Measurements from ENCODE around the gene NCOA1. TPM values are rescaled to one million over a fixed set of nuclear protein-coding genes. Genes with fewer than 3 reads are reported as not detected.

Gene NCOA1
- total RNA-seq, 4 donors from 2014 or later: 42.3 to 66.9 (median 47.4) TPM

- no peak for TF ChIP-seq POLR2A (IDR thresholded peaks at IDR 0.05)
- no peak for TF ChIP-seq EP300 (IDR thresholded peaks at IDR 0.05)
- no peak for TF ChIP-seq CTCF (IDR thresholded peaks at IDR 0.05)
- TF ChIP-seq POLR2AphosphoS5 (IDR thresholded peaks at IDR 0.05): no peak
- Histone ChIP-seq H3K4me1 (peaks cover 0 to 6% (median 0%) of the 10 kb centered on the region in 3 donors), H3K27me3 (no peaks in the 10 kb centered on the region), H3K27ac (no peak overlapping the region), H3K4me3 (no peak overlapping the region), H3K9me3 (no peaks in the 10 kb centered on the region), H3K36me3 (peaks cover 0 to 7% of the 10 kb centered on the region in 2 donors)
- ATAC-seq: no peak
- 86 to 97% methylated on average over 1 to 2 of the region's 2 CpGs for WGBS, 2 donors (ENCODE audit: low coverage in 1 of 2)
These were observed 60.0 kb downstream of the NCOA1 start for GRCh38 chr2:24551016-24551415.

GRCh38 chr2:24552836-24553235 is 61.8 kb downstream of the NCOA1 start:
- 52 to 76% methylated on average over 4 to 5 of the region's 5 CpGs for WGBS, 2 donors (ENCODE audit: low coverage in 1 of 2)
- H3K27me3 ChIP-seq: no peaks in the 10 kb centered on the region
- H3K36me3 ChIP-seq: peaks cover 0 to 7% of the 10 kb centered on the region in 2 donors
- no peak overlapping the region for H3K4me3 ChIP-seq
- H3K27ac ChIP-seq: no peak overlapping the region
- ATAC-seq: no peak
- no peak for TF ChIP-seq EP300 (IDR thresholded peaks at IDR 0.05)
- TF ChIP-seq CTCF (IDR thresholded peaks at IDR 0.05): no peak
- no peak for TF ChIP-seq POLR2AphosphoS5 (IDR thresholded peaks at IDR 0.05)
- no peak for TF ChIP-seq POLR2A (IDR thresholded peaks at IDR 0.05)
- no peaks in the 10 kb centered on the region for H3K9me3 ChIP-seq
- H3K4me1 ChIP-seq: peaks cover 0 to 6% (median 0%) of the 10 kb centered on the region in 3 donors

GRCh38 chr2:24558781-24559472 is 67.9 kb downstream of the NCOA1 start:
- H3K27ac ChIP-seq: peak overlapping the region in 1 of 4 donors; percentile 11
- peaks cover 11 to 36% (median 14%) of the 10 kb centered on the region in 3 donors for H3K4me1 ChIP-seq
- WGBS, 2 donors (ENCODE audit: low coverage in 1 of 2): 56 to 57% methylated on average over 4 to 7 of the region's 7 CpGs
- no peaks in the 10 kb centered on the region for H3K9me3 ChIP-seq
- H3K36me3 ChIP-seq: peaks cover 0 to 7% of the 10 kb centered on the region in 2 donors
- TF ChIP-seq POLR2A (IDR thresholded peaks at IDR 0.05) (no peak), POLR2AphosphoS5 (IDR thresholded peaks at IDR 0.05) (no peak), CTCF (IDR thresholded peaks at IDR 0.05) (no peak), EP300 (IDR thresholded peaks at IDR 0.05) (no peak)
- no peaks in the 10 kb centered on the region for H3K27me3 ChIP-seq
- no peak for ATAC-seq
- H3K4me3 ChIP-seq: no peak overlapping the region

GRCh38 chr2:24559473-24560113 is 68.5 kb downstream of the NCOA1 start:
- Histone ChIP-seq H3K4me1 (peaks cover 11 to 36% (median 14%) of the 10 kb centered on the region in 3 donors), H3K27me3 (no peaks in the 10 kb centered on the region), H3K9me3 (no peaks in the 10 kb centered on the region), H3K4me3 (no peak overlapping the region), H3K36me3 (peaks cover 0 to 5% of the 10 kb centered on the region in 2 donors), H3K27ac (peak overlapping the region in 1 of 4 donors; percentile 11)
- no peak for TF ChIP-seq EP300 (IDR thresholded peaks at IDR 0.05)
- no peak for TF ChIP-seq POLR2AphosphoS5 (IDR thresholded peaks at IDR 0.05)
- no peak for TF ChIP-seq POLR2A (IDR thresholded peaks at IDR 0.05)
- no peak for TF ChIP-seq CTCF (IDR thresholded peaks at IDR 0.05)
- ATAC-seq: no peak
- WGBS, 2 donors (ENCODE audit: low coverage in 1 of 2): 53 to 60% methylated on average over 1 to 2 of the region's 2 CpGs

All from gastroesophageal sphincter (tissue), 4 donors.